Progenitor cell of endocrine pancreas (in vitro differentiated cells): ENCODE data around the gene HK3. TPM values are rescaled to one million over a fixed set of nuclear protein-coding genes. Genes with fewer than 3 reads are reported as not detected.

Source experiments
- DNase-seq: peaks from one replicate; pipeline ENCODE4 v3.0.0; 2021; ENCODE audit warnings: low spot score; ENCODE audit not compliant: unreplicated experiment
- H3K27ac Mint-ChIP-seq: 2 replicates; pipeline ENCODE4 v1.8.0; 2021; ENCODE audit warnings: mild to moderate bottlenecking, moderate library complexity, mixed read lengths
- H3K27me3 Mint-ChIP-seq: 2 replicates; pipeline ENCODE4 v1.8.0; 2021; ENCODE audit warnings: mixed read lengths
- H3K36me3 Mint-ChIP-seq: 2 replicates; pipeline ENCODE4 v1.8.0; 2022; ENCODE audit warnings: mixed read lengths; ENCODE audit not compliant: insufficient read depth
- H3K4me1 Mint-ChIP-seq: 2 replicates; pipeline ENCODE4 v1.8.0; 2021; ENCODE audit warnings: low read depth, mixed read lengths
- H3K4me3 Mint-ChIP-seq: 2 replicates; pipeline ENCODE4 v1.8.0; 2021; ENCODE audit warnings: low read depth, mild to moderate bottlenecking, moderate library complexity, mixed read lengths
- H3K9me3 Mint-ChIP-seq: 2 replicates; pipeline ENCODE4 v1.8.0; 2021; ENCODE audit warnings: low read depth, mixed read lengths
- CTCF ChIP-seq: fragments of 200-600 bp; sonication (generic); IDR thresholded peaks from one replicate; pipeline ENCODE4 v1.5.0; 2021; ENCODE audit warnings: antibody characterized with exemption, mild to moderate bottlenecking; ENCODE audit not compliant: unreplicated experiment
- total RNA-seq: library from RNA; stranded (reverse); gene quantifications from 2 replicates; pipeline ENCODE4 v1.2.1, GENCODE V29; 2021

The HK3 gene
- total RNA-seq, 1 donor from 2014 or later: not detected

DNA sequence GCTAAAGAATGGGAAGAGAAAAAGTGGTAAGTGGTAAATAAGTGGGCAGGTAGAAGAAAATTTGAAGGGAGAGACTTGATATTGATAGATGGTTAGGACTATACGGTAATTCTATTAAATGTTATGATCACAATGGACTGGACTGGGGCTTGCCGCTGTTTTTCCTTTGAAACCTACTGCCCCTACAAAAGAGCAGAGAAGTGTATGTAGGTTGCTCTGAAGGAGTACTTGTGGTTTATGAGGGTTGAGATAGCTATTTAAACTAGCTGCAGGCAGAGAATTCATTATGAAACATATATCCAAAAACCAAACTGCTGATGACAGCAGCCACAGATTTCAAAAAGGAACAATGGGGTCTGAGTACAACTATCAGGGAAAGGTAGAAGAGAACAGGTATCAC is 16.8 kb upstream of the HK3 start:
- no peak for TF ChIP-seq CTCF
- Mint-ChIP-seq H3K4me3 (no peak overlapping the region), H3K36me3 (peaks cover 14% of the 10 kb centered on the region), H3K9me3 (no peaks in the 10 kb centered on the region), H3K27ac (no peak overlapping the region), H3K27me3 (no peaks in the 10 kb centered on the region), H3K4me1 (peaks cover 5% of the 10 kb centered on the region)
- no peak for DNase-seq

GRCh38 chr5:176912115-176912514 is 13.0 kb upstream of the HK3 start:
- Mint-ChIP-seq H3K4me3 (no peak overlapping the region), H3K9me3 (no peaks in the 10 kb centered on the region), H3K36me3 (peaks cover 9% of the 10 kb centered on the region), H3K27me3 (no peaks in the 10 kb centered on the region), H3K27ac (no peak overlapping the region), H3K4me1 (peaks cover 5% of the 10 kb centered on the region)
- DNase-seq: no peak
- TF ChIP-seq CTCF: no peak

- H3K36me3 Mint-ChIP-seq: peaks cover 29% of the 10 kb centered on the region
- no peak overlapping the region for H3K4me3 Mint-ChIP-seq
- peaks cover 8% of the 10 kb centered on the region for H3K4me1 Mint-ChIP-seq
- no peak for DNase-seq
- TF ChIP-seq CTCF: no peak
- H3K27me3 Mint-ChIP-seq: peaks cover 2% of the 10 kb centered on the region
- H3K9me3 Mint-ChIP-seq: no peaks in the 10 kb centered on the region
- no peak overlapping the region for H3K27ac Mint-ChIP-seq
Observed at GRCh38 chr5:176908675-176909368, 9.7 kb upstream of the HK3 start.

DNA sequence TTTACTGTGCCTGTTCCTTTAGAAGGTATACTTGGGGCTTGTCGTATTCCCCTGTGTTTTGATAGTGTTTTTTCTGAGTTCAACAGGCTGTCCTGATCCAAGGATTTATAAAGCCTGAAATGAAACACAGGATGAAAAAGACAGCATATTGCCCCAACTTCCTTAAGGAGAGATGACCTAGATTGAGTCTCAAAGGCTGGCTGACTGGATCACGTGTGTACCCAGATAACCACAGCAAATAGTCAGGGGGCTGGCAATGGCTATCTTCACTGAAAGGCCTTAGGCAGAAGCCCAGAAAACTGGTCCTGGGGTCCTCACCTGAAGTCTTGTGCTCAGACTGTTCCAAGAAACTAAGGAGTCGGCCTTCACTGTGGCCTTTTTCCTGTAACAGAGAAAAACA is 7.7 kb upstream of the HK3 start:
- peaks cover 3% of the 10 kb centered on the region for H3K27me3 Mint-ChIP-seq
- DNase-seq: no peak
- H3K27ac Mint-ChIP-seq: no peak overlapping the region
- peaks cover 34% of the 10 kb centered on the region for H3K36me3 Mint-ChIP-seq
- H3K4me1 Mint-ChIP-seq: peaks cover 20% of the 10 kb centered on the region
- no peak overlapping the region for H3K4me3 Mint-ChIP-seq
- TF ChIP-seq CTCF: no peak
- no peaks in the 10 kb centered on the region for H3K9me3 Mint-ChIP-seq

- no peak overlapping the region for H3K4me3 Mint-ChIP-seq
- peaks cover 6% of the 10 kb centered on the region for H3K27me3 Mint-ChIP-seq
- no peaks in the 10 kb centered on the region for H3K9me3 Mint-ChIP-seq
- H3K36me3 Mint-ChIP-seq: peaks cover 38% of the 10 kb centered on the region
- peaks cover 20% of the 10 kb centered on the region for H3K4me1 Mint-ChIP-seq
- no peak for DNase-seq
- H3K27ac Mint-ChIP-seq: no peak overlapping the region
- TF ChIP-seq CTCF: no peak
Observed at GRCh38 chr5:176906126-176906525, 7.0 kb upstream of the HK3 start.
